Forelimb muscle (tissue), 1 donor: ENCODE measurements around the gene MSRB1. TPM values are rescaled to one million over a fixed set of nuclear protein-coding genes. Genes with fewer than 3 reads are reported as not detected.
A peak's percentile ranks its signal among the peaks of the same experiment; 100 is the strongest.

ENCODE experiments used
- DNase-seq: peaks from one replicate; pipeline ENCODE4 v3.0.0-alpha.2; 2013; ENCODE audit warnings: low read depth
- polyA plus RNA-seq: library from polyadenylated mRNA; unstranded; fragments of 120-200 nt; gene quantifications from one replicate; pipeline ENCODE4 v1.2.1, GENCODE V29; 2013; ENCODE audit not compliant: insufficient read length

The MSRB1 gene
- polyA plus RNA-seq, 1 donor, result 38.3 TPM

DNA sequence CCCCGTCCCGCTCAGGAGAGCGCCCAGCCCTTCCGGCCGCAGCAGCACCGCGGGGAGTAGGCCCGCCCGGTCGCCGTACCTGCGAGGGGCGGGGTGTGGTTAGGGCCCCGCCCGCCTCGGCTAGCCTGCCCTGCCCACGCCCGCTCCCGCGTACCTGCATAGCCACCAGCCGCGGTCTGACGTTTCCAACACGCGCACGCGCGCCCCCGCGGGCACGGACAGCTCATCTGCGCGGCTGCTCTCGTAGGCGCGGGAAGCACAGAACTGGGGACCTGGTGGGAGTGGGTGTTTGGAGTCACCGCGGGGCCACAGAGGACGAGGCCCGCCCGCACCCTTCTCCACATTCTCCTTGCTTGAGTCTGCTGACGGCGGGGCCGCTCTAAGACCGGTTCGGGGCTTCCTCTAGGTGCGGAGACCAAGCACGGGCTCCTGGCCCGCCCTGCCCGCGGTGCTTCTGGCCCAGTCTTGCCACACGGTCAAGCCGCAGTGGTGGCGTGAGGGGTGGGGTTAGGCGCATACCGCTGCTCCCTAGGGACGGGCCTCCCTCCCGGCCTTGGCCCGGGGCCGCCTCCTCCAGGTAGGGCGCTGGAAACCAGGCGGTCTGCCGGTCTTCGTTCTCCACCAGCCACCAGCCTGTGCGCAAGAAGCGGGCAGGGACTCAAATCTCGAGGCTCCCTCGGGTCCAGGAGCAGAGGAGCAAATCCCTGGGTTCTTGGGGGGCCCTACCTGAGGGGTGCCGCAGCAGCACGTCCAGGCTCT is 36.5 kb upstream of the MSRB1 start:
- DNase-seq, result no peak

DNA sequence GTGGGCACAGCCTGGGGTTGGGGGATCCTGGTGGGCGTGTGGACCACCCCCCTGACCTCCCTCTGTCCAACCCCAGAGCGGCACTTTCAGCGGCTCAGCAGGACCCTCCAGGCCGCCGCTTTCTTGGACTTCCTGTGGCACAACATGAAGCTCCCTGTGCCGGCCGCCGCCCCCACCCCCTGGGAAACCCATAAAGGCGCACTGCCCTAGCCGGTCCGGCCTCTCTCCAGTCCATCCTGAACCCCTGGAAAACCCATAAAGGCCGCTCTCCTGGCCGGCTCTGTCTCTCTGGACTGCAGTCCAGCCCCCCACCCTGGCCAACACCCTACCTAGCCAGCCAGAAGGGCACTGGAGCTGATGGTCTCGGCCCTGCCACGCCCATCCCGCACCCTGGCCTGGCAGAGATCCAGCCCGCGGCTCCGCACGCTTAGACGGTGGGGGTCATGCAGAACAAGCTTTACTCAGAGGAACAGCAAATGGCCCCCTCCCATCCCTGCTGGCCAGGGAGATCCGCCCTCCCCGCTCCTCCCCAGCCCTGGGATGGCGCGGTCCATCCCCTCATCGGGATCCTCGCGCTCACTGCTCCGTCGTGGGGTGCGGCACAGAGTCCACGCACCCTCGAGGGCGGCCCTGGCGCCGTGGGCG is 35.6 kb upstream of the MSRB1 start:
- no peak for DNase-seq

DNA sequence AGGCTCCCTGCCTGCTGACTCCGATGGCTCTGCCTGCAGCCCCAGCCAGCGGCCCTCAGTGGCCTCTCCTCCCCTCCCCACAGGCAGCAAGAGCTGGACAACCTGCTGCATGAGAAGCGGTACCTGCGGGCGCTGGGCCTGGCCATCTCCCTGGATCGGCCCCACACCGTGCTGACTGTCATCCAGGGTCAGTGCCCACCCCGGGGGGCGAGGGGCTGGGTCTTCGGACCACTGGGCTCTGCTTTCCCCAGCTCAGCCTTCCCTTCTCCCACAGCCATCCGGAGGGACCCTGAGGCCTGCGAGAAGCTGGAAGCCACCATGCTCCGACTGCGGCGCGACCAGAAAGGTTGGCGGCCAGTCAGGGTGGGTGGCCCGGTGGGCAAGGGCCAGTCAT is 34.9 kb upstream of the MSRB1 start:
- no peak for DNase-seq

DNA sequence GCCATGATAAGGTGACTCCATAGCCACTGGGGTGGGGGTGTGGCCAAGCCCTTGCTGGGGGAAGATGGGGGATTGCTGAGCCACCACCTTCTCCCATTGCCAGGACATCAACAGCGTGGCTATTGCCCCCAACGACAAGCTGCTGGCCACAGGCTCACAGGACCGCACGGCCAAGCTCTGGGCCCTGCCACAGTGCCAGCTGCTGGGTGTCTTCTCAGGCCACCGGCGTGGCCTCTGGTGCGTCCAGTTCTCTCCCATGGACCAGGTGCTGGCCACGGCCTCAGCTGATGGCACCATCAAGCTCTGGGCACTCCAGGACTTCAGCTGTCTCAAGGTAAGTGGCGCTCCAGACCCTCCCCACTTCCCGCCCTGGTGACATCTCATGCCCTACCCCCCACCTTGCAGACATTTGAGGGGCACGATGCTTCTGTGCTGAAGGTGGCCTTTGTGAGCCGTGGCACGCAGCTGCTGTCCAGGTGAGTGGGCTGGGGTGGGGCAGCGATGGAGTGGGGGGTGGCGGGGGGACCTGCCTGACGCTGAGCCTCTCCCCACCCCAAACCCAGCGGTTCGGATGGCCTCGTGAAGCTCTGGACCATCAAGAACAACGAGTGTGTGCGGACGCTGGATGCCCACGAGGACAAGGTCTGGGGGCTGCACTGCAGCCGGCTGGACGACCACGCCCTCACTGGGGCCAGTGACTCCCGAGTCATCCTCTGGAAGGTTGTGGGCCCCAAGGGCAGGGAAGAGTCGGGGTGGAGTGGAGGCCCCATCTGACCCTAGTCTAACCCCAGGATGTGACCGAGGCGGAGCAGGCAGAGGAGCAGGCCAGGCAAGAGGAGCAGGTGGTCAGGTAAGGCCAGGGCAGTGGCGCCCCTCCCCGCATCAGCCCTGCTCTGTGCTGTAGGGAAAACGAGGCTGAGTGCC is 34.2 kb upstream of the MSRB1 start:
- DNase-seq, result no peak

DNA sequence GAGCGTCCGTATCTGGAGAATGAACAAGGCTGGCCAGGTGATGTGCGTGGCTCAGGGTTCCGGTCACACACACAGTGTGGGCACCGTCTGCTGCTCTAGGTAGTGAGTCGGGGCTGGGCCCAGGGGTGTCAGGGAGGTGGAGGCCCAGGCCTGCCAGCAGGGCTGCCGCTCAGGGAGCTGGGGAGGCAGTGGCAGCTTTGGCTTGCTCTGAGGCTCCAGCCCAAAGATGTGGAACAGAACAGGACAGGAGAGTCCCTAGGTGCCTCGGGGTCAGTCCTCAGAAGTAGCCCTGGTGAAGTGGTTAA is 33.2 kb upstream of the MSRB1 start:
- DNase-seq, result no peak

DNA sequence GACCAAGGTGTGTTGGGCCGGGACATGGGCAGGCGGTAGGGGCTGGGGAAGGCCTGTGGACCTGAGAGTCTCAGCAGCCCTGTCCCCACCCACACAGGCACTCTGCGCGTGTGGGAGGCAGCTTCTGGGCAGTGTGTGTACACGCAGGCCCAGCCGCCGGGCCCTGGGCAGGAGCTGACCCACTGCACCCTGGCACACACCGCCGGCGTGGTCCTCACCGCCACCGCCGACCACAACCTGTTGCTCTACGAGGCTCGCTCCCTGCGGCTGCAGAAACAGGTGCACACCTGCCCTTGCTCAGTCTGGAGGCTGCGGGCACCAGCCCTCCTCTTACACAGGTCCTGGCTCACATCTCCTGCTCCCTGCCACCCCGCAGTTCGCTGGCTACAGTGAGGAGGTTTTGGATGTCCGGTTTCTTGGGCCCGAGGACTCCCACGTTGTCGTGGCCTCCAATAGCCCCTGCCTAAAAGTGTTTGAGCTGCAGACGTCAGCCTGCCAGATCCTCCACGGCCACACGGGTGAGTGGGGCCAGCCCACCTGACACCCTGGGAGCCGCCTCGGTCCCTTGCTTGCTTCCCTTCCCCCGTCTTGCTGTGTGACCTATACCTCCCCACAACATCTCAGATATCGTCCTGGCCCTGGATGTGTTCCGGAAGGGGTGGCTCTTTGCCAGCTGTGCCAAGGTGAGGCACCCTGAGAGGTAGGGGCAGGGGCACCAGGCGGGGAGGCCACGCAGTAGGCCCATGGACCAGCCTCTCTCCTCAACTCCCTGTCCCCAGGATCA is 32.6 kb upstream of the MSRB1 start:
- no peak for DNase-seq

DNA sequence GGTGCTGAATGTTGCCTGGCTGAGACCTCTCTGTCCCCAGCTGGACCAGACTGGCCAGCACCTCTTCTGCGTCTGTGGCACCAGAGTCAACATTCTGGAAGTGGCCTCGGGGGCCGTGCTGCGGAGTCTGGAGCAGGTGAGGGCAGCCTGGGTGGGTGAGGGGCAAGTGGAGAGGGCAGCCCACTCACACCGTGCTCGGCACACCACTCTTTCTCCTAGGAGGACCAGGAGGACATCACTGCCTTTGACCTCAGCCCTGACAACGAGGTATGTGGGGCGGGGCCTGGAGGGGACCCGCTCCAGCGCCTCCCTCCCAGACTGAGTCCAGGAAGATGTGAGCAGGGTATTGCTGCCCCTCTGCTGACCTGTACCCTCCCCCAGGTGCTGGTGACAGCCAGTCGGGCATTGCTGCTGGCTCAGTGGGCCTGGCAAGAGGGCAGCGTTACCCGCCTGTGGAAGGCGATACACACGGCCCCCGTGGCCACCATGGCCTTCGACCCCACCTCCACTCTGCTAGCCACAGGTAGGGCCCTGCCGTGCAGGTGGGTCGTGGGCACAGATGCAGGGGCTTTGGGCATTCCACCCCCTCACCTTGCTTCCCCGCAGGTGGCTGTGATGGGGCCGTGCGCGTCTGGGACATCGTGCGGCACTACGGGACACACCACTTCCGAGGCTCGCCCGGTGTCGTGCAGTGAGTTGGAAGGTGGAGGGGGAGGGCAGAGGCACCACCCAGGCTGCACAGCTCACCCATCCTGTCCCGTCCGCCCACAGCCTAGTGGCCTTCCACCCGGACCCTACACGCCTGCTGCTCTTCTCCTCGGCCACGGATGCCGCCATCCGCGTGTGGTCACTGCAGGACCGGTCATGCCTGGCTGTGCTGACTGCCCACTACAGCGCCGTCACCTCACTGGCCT is 31.4 kb upstream of the MSRB1 start:
- no peak for DNase-seq

- DNase-seq, result no peak
Observed at GRCh38 chr16:1973461-1974156, 30.6 kb upstream of the MSRB1 start.

DNA sequence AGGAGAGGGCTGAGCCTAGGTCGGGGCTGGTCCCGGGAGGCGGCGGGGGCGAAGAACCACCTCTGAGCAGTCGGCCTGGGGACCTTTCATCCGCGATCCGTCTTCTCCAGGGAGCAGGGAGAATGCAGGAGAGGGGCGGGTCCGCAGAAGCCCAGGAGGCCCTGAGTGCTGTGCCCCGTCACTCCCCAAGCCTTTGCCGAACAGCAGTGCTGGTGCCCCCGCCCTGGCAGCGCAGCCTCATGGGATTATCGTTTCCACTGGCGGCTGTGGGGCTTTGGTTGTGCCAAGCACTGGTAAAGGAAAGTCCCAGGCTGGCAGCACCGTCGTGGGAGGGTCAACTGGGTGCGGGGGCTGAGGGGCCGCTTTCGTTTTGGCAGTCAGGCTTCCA is 29.5 kb upstream of the MSRB1 start:
- DNase-seq, result no peak

DNA sequence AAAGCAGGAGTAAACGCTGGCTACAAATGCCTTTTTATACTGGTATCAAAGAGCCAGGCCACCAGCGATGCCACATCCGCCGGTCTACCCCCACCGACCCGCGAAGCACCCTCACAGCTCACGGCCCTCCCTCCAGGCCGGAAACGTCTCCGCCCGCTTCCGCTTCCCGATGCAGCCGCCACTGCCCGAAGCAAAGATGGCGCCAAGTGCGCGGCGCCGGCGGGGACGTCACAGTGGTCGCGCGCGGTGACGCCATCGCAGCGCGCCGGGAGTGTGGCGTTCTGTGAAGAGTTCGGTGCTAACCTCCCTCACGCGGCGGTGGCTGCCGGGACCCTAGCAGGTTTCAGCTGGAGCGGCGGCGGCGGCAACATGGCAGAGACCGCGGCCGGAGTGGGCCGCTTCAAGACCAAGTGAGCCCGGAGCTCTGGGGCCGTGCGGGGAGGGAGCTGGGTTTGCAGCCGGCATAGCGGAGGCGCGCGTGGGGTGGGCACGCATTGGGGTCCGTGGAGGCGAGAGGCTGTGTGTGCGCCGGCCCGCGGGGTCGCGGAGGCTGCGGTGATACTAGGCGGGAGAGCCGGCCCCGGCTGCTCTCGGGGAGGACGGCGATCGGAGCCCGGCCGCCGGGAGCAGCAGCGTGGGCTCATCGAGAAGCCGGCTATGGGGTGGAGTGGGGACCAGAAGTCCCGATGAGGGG is 28.9 kb upstream of the MSRB1 start, which contains the start of gene TBL3:
TSS of gene TBL3 (plus strand) at position 258 of the 694 bp plus-strand sequence. CDS start at position 370, 112 bp downstream.
- DNase-seq, result peak; percentile 74

GRCh38 chr16:1968146-1968953 is 25.4 kb upstream of the MSRB1 start:
- DNase-seq, result no peak

GRCh38 chr16:1966460-1966859 is 23.5 kb upstream of the MSRB1 start, which contains the start of gene RNF151:
Gene RNF151 (plus strand): TSS chr16:1966856. CDS start chr16:1966882, 26 bp downstream.
- no peak for DNase-seq

DNA sequence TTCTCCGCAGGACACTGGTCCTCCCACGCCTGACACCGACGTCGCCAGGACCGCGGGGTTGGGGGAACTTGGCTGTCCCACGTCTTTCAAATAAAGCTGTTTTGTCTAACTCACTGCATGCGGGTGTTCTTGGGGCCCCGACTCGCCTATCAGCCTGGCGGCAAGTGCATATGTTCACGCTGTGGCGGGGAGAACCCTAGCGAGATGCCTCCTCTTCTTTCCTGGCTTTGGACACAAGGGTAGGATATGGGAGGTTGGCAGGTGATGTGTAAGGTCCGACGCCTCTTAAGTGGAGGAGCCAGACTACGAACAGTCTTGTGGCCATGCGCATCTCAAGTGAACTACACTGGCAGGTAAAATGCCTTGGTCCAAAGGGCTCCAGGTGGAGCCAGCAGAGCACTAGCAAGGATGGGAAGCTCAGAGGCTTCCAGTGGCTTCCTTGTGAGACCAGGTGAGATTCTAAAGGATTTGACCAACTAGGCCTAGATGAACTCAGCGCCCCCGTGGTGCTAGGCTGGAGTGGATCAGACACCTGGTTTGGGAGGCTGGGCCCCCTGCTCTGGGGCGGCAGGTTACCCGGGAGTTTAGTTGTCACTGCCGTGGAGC is 22.5 kb upstream of the MSRB1 start:
- DNase-seq, result no peak

DNA sequence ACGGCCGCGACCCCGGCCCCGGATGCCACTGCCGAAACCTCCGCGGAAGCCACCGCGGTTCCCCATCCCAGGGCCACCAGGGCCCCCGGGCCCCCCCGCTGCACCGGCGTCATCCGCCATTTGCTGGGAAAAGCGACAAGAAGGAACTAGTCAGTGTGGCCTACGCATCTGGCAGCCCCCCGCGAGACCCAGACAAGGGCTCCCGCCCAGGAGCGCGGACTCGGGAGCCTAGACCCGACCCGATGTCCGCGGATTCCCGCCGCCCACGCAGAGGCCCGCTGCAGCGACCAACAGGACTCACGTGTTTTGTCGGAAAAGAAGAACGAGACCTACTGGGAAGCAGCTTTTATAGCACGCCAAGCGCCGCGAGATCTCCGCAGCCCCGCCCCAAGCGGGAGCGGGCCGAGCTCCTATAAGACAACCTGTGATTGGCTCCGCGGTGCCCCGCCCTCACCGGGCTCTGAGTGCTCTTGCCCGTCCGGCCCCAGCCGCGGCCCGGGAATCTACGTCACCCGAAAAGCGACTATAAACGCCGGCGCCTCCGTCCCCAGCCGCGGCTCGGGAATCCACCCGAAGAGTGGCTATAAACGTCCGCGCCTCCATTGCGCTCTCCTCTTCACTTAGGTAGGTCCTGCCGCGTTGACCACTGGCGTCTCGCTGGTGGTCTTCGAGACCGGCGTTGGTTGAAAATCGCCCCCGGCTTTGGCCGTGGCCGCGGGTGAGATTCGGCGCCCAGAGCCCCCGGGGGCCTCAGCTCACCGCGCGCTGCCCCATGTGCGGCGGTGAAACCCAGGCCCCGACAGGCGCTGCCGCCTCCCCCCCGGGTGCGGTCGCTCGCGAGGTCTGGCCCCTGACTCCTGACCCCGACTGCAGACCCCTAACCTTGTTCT is 21.8 kb upstream of the MSRB1 start, which contains the start of gene RPS2:
TSS of gene RPS2 (minus strand) at position 321 of the 890 bp plus-strand sequence. CDS start at position 120, 201 bp downstream.
- peak; percentile 96 for DNase-seq

DNA sequence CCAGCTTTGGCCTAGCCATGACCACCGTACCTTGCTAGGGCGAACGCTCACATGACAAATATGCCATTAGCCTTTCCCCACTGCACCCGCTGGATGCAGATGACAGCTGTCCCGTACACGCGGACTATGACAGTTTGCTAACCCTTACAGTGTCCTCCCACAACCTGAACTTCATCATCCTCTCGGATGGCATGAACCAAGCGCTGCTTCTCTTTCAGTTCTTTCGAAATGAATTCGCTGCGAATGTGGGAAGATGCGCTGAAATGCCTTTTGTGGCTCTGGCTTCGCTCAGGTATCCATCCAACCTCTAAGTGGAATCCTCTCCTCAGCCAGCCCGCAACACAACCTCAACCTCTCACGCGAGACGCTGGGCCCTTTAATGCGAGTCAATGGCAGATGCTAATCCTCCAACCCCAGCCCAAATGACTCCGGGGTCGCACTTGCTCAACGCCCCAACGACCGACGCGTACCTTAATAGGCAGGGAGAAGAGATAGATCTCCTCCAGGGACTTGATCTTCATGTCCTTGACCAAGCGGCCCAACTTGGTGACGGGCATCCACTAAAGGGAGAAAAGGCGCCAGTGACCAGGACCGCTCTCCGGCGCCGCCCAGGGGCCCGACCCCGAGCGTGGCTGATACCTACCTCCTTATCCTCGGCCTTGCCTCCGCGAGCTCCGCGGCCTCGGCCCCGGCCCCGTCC is 21.0 kb upstream of the MSRB1 start:
- no peak for DNase-seq
